Stimulated activated CD4-positive, alpha-beta T cell treated with anti-CD3 and anti-CD28 coated beads, TNF-alpha, amount 100 ng/mL, for 4 hours (primary cell): ENCODE results near the gene TNRC6C.
A peak's percentile ranks its signal among the peaks of the same experiment; 100 is the strongest.

Source experiments
- DNase-seq, 3 experiments: peaks; one replicate each; pipeline ENCODE4 v3.0.0-alpha.2; 2020; ENCODE audit warnings: low read depth in 3 of 3

Gene TNRC6C

DNA sequence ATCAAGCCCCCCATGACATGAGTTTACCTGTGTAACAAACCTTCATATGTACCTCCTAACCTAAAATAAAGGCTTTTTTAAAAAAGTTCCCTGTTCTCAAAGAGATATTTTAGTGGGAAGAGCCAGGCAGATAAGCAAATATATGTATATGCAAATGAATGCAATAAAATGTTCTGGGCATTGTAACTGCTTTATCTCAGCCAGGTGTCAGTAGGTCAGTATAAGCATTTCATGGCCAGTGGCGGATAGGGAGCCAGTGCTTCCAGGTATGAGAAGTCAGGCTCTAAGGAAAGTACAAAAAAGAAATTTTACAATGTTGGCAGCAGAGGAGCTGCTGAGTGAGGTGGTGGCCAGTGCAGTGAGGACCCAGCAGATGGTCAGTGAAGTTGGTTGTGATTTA, 53.9 kb downstream of the TNRC6C start:
- DNase-seq, result no peak

DNA sequence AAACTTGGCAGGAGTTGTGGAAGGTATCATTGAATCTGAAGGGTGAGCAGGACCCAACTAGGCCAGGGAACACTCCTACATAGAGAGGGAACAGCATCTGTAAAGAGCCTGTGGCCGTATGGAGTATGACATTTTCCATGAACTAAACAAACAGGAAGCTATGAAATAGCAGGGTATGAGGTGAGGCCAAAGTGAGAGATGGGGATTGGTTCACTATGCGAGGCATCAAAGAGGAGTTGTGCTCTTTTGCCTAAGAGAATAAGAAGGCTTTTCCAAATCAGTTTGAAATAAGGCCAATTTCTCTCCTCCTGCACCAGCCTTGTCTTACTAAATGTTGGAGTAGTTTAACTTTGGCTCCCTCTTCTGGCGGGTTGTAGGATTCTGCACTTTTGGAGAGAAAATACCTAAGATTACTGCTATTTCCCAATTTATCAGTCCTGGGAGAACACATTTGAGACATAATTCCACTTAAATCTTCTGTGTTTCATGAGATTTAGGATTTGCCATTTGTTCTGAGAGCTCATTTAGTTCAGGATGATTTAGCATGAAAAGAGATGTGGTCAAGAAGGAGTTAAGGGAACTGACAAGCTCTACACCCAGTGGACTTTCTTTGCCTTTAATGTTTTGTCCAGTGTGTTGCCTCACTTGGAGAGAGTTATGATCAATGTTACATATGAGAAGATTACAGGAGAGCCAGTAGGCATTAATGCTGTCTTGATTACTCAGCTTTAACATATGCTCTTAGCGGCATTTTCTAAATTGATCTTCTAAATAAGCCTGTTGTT, 55.4 kb downstream of the TNRC6C start:
- peak in 1 of 3 experiments; percentile 24 for DNase-seq

DNA sequence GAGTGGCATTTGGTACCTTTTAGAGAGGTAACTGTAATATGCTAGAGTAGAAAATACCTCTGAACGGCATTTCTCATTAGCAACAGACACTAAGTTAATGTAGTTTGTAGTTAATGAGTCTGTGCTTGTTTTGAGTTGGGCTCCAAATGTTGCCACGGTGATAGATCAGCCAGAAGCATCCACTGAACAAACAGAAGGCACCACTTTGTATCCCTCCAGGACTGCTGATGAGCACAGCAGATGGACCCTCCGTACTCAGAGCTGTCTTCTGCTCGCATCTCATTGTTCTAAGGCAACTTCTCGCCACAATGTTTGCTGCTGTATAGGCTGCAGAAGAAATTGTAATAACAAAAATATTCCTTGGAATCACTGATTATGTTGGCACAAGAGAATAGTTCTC, 56.1 kb downstream of the TNRC6C start:
- no peak for DNase-seq

DNA sequence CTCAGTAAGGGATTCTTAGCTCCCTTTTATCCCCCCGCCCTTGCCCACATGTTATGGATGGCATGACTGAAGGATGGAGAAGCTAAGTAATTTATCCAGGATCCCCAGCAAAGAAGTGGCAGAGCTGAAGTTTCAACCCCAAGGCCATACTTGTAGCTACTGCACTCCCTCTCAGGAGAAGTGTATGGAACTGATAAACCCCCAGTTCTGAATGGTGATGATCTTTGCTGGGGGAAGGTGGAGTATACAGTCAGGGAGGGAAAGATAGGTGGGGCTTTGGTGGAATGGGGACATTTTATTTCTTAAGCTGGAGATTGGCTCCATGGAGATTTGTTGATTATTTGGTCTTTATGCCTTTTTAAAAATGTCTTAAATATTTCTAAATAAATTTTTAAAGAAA, 58.3 kb downstream of the TNRC6C start:
- no peak for DNase-seq

DNA sequence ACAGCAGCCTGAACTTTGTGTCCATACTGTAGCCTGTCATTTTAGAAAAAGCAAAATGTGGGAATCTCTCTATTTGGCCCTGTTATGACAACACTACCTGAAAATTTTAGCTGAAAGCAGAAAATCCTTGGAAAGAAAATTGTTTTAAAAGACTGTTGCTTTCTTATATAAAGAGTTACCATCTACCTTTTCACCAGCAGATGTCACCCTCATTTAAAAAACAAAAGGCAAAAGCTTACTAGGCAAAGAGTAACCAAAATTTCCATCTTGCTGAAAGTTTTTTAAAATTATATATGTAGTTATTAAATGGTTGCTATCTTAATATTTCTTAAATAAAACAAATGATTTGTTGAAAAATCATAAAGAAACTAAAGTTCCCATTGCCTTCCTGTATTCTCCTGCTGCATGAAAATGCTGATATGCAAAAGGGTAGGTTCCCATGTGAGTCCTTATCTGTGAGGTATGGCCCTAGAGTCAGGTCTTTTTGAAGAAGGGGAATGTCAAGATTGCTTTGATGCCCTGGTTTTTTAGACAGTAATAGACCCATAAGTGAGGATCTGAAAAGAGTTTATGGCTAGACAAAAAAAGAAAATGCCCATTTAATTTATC, 61.0 kb downstream of the TNRC6C start:
- DNase-seq, result no peak

DNA sequence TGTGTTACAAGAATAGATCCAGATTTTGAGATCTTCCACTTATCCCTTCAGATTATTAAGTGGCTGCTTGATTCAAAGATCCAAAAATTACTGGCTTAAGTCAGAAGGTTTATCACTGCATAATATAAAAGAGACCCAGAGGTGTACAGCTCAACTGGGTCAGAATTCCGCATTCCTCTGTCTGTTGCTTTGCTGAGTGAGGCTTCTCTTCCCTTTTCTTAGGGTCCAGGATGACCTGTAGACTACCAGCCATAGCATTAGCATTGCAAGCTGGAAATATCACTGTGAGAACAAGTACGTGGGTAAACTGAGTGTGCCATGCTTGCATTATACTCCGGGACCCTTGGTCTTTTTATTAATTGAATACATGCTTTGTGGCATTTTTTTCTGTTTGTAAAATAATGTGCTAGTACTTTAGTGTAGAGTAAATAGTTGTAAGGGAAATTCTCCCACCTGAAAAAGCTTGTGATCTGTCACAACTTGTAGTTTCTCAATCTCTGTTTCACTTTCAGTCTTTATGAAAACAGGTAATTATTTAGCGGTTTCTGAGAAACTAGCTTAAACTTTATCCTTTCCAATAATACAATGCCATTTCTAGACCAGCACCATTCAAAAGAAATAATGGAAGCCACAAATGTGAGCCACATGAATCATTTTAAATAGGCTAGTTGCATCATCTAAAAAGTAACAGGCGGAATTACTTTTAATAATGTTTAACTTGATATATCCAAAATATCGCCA, 61.6 kb downstream of the TNRC6C start:
- no peak for DNase-seq

DNA sequence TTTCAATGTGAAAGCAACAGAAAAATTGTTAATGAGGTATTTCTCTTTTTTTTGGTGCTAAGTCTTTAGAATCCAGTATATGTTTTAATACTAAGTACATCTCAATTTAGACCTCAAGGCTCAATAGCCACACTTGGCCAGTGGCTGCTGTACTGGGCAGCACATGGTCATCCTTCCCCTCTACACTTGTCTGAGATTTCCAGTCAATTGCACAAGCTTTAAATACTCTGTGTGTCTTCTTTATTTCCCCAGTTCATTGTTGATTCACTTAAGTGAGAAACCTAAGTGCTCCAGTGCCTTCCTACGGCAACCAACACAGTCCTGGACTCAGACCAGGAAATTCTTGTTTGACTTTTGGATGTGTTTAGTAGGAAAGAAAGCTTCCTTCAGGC, 62.2 kb downstream of the TNRC6C start:
- no peak for DNase-seq

DNA sequence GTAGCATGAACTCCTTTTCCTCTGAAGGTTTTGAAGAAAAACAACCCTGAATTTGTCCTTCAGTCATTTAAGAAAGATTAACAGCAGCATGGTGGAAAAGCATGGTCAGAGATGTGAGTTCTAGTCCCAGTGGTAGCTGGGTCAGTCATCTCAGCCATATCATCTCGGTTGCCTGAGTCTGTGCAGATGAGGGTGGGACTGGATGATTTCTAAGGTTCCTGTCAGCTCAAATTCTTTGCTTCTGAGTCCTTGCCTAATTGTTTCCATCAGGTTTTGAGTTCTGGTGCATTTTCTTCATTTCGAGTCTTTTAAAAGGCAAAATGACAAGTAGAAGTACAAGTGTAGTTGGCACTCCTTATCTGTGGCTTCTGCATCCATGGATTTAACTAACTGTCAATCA, 63.9 kb downstream of the TNRC6C start:
- DNase-seq, result no peak

DNA sequence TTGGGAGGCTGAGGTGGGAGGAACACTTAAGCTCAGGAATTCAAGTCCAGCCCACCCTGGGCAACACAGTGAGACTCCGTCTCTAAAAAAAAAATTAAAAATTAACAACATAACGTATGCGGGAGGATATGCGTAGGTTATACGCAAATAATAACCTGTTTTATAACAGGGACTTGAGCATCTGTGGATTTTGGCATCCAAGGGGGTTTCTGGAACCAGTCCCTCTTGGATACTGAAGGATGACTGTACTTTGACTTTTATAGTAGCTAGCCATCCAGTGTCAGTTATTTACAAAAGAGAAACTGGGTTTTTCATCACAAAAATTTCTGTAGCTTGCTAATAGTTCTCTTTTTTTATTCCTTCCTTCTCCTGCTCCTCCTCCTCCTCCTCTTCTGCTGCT, 64.5 kb downstream of the TNRC6C start:
- no peak for DNase-seq

DNA sequence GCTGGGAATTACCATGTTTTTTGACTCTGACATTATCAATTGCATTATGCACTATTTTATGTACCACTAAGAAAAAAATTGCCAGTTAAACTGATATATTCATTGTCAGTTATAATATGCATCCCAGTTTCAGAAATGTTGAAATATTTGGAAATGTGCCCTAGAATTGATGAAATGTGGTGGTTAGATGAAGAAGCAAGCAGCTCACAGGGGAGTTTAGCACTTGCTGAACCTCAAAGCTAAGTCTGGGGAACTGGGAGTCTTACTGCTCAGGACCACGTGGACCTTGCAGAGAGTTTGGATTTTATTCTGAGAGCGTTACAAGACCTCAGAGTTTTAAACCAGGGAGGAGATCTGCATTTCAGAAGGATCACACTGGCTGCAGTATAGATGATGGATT, 67.9 kb downstream of the TNRC6C start:
- no peak for DNase-seq

DNA sequence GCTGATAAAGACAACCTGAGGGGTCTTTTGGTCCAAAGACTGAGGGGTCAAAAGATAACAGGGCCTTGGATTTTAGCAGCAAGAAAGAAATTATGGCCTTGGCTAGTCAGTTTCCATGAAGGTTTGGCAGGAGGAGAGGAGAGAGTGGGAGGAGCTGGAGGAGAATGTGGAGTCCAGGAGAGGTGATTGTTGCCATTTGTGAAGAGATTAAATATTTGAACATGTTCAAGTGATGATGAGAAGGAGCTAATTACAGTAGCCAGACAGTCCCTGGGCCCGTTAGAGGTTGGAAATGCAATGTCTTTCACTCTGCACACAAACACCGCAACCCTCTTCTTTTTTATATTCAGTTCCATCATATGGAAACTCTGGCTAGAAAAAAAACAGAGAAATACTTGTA, 68.6 kb downstream of the TNRC6C start:
- DNase-seq, result no peak

DNA sequence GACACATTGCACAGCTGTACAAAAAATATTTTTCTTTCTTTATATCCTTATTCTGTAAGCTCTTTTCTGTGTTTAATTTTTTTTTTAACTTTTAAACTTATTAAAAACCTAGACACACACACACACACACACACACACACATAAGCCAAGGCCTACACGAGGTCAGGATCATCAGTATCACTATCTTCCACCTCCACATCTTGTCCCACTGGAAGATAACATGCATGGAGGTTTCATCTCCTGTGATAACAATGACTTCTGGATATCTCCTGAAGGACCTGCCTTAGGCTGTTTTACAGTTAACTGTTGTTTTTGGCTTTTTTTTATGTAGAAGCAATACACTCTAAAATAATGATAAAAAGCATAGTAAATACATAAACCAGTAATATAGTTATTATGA, 71.2 kb downstream of the TNRC6C start:
- DNase-seq, result no peak

DNA sequence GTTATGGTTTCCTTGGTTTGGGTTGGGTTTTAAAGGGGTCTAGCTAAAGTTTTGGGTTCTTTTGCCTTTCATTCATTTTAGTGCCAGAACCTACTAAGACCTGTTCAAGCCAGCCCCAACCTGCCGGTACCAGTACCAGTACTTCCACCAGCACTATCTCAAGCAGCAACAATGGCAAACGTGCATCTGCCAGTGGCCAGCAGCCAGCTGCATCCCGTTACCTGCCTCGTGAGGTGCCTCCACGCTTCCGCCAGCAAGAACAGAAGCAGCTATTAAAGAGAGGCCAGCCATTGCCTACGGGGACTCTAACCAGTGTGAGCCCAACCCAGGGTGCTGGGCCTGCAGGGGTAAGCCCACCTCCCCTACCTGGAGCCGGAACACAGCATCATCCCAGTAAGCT, 72.9 kb downstream of the TNRC6C start:
- DNase-seq, result no peak

DNA sequence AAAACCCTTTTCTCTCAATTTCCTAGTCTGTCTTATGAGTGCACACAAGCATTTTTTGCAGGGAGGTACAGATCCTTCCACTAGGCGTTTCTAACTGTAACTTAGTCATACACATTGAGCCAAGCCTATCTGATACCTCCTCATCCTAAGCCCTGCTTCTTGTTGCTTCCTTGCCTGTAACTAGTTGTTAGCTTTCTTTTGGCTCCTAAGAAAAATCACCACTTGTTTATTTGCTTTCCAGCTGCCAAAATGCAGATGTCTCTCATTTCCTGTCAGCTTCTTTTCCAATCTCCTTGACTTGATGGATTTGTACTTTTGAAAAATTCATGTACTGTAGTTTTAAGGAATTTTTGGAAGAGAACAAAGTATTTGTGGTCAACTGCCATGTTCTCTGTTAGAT, 73.7 kb downstream of the TNRC6C start:
- DNase-seq, result no peak

DNA sequence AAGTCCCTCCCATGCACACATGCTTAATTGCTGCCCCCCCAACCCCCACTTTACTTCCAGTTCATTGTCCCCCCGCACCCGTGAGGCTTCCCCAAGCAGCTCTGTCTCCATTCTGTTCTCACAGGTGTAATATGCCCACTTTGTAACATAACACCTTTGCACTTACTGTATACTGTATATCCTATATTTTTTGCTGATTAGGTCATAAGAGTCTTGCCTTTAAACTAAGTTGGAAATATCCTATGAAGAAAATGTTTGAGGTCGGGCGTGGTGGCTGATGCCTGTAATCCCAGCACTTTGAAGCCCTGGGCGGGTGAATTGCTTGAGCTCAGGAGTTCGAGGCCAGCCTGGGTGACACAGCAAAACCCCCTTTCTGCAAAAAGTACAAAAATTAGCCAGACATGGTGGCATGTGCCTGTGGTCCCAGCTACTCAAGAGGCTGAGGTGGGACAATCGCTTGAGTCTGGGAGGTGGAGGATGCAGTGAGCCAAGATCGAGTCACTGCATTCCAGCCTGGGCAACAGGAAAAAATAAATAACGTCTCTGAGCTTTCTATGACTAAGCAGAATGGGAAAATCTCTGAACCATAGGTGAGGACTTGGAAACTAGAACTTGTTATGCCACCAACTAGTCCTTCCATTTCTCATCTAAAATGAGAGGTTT, 76.1 kb downstream of the TNRC6C start:
- DNase-seq, result no peak

DNA sequence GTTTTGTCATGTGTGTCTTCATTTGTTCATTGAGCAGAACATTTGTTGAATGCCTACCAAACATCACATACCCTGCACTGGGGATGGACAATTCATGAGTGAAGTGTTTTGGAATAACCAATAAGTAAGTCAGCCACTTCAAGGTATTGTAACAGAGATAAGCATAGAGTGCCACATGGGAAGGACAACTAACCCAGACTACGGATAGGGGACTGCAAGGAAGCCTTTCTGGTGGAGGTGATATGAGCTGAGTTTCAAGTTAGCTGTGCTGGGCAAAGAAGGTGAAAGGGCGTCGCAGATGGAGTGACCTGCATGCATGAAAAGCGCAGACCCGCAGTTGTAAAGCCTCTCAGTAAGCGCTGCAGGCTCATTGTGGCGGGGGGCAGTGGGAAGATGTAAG, 78.8 kb downstream of the TNRC6C start:
- DNase-seq, result no peak

DNA sequence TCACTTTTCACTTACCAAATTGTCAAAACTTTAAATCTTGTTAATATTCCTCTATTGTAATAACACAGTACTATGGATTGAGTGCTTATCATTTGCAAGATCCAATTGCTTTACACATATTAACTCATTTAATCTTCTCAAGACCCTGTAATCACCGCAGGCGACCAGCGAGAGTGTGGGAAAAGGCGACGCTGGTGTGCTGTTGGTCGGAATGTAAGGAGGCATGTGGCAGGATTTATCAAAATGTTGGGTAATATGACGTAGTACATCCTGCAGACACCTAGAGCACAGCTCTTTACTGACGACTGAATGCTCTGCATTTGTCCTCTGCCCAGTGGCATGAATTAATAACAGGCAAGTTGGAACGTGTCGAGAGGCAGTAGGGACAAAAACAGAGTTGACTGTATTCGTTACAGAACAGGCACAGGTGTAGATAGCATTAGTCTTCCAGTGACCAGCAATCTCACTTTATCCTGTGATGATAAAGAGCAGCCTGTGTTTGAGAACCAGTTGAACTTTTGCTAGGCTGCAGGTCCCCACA, 80.3 kb downstream of the TNRC6C start:
- DNase-seq, result no peak

DNA sequence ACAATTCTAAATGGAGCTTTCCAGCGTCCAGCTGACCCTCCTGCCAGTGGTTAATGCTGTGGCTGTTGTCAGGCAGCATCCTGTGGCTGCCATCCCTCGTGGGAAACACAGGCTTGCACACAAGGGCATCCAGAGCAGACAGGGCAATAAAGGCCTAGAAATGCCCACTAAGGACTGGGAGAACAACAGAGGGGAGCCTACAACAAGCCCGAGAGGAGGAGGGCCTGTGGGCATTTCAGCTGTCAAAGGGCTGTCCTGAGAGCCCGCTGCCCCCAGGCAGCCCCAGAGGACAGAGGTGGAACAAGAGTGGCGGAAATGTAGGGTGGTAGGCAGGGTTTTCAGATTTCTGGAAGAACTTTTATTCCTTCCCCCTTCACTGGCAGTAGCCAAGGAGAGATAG, 81.1 kb downstream of the TNRC6C start:
- DNase-seq, result no peak

DNA sequence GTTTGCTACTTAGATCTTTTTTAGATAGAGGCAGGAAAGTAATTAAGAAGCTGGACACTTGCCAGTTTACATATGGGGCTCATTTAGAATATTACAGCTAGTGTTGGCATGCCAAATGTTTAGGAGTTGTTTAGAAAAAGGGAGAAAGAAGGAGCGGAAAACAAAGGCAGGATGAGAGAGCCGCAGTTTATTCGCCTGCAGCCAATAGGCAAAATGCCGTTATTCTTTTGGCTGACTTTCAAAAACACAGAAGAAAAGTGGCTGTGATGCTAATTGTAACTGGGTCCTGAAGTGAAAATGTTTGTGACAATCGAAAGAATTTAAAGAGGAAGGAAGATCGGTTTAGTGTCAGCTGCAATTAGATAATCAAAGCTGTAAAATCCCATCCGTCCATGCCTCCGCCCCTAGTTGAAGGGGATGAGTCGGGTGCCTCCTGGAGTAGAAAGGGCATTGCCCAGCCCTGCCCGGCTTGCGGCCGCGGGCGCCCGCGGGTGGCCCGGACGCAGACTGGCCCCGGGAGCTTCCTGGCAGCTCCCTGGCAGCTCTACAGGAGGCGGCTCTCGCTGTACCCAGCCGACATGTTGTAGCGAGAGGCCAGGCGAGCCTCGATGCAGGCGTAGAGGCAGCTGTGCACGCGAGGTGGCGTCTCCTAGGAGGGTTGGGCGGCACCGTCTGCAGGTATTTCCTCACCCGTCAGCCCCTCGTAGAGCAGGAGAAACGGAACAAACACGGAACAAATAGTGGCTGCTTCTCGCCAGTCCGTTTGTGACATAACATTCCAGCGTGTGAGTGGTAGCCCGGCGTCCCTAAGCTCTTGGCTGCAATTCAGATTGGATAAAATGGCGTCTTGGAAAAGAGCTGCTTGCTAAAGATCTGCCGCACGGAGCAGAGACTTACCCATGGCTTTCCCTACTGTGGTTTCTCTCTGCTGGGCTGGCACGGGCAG, 82.2 kb downstream of the TNRC6C start:
- DNase-seq, result no peak

DNA sequence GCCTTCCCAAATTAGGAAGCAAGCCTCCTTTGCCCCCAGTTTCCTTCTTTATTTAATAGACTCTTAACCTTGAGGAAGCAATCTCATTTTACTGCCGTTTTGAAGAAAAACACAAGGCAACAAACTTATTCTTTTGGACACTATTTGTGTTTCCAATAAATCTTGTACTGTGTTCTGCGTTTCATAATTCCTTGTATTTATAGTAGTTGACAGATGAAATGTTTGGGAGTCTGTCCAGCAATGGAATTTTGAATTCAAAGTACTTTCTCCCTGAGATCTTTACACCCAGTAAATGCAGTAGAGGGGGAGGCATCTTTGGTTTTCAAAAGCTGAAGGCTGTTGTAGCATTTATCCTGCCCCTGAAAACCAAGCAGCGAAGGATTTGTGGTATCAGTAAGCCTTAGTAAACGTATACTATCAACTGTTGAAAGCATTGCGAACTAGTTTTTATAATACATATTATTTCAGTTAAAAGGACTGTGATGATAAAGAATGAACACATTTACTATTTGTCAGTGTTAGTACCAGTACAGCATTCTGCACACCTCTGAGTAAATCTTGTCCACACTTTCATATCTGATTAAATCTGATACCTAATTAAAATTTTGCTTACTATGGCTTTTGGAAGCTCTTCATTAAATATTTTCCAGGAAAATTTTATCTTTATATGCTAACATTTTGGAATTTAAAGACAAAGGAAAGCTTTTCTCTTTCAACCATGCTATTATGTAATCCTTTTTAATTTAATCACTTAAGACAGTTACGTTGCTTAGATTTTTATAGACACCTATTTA, 83.1 kb downstream of the TNRC6C start:
- DNase-seq, result no peak
